GM19043 (cell line): ENCODE measurements around the gene MED10.

ENCODE experiments used
- ATAC-seq: cut with Tn5 transposase; IDR thresholded peaks from one replicate; pipeline ENCODE4 v1.9.1; 2021; ENCODE audit warnings: low read depth; ENCODE audit not compliant: unreplicated experiment

MED10 gene

DNA sequence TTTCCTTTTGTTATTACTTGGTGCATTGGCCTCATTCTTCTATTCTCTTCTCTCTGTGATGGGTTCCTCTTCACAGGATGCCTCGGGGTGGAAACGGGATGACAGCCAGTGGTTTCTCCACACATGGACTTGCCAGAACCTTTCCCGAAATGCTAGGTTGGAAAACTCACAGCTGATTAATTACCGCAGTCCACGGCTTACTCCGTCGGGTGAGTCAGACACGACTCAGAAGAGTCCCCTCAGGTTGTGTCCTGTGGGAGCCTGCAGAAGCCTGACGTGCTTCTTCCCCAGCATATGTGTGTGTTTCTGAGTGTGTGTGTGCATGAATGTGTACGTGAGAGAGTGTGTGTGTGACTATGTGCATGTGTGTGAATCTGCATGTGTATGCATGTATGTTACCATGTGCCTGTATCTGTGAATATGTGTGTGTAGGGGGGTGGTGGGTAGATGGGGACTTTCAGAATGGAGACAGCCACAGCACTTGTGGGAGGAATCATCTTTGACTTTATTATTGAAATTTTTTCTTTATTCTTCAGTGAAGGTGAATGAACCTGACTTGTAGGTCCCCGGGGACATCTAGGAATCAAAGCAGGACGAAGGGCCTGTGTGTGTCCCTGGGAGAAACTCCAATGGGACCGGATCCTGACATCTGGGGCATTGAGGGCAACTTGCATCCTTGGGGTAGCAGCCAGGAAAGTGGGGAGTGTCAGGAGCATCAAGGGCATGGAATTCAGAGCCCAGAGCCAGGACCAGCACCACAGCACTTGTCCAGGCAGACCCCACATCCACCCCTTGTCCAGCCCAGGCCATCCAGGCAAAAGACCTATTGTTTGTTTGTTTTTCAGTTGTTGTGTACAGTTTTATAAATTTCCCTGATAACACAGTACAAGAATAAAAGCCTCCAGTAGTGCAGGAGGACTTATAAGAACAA is 21.9 kb upstream of the MED10 start:
- ATAC-seq: no peak

GRCh38 chr5:6398570-6399230 is 20.4 kb upstream of the MED10 start:
- no peak for ATAC-seq

- ATAC-seq: no peak
Measured at GRCh38 chr5:6397536-6398269, 19.4 kb upstream of the MED10 start.

DNA sequence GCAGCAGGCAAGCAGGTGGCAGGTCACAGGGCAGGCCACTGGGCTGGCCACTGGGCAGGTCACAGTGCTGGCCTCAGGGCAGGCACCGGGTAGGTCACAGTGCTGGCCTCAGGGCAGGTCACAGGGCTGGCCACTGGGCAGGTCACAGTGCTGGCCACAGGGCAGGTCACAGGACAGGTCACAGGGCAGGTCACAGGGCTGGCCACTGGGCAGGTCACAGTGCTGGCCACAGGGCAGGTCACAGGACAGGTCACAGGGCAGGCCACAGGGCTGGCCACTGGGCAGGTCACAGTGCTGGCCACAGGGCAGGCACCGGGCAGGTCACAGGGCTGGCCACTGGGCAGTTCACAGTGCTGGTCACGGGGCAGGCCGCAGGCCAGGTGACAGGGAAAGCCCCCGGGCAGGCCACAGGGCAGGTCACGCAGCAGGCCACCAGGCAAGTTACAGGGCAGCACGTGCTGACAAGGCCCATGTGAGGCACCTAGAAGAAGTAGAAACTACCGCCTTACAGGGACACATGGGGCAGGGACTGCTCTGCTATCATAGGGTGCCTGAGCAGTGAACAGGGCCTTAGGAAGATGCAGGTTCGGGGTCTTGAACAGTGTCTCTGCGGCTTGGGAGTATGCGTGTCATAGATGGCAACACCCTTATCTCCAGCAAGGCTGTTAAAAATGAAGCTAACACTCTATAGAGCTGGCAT is 18.6 kb upstream of the MED10 start:
- no peak for ATAC-seq

GRCh38 chr5:6396043-6396442 is 17.7 kb upstream of the MED10 start:
- ATAC-seq: no peak

DNA sequence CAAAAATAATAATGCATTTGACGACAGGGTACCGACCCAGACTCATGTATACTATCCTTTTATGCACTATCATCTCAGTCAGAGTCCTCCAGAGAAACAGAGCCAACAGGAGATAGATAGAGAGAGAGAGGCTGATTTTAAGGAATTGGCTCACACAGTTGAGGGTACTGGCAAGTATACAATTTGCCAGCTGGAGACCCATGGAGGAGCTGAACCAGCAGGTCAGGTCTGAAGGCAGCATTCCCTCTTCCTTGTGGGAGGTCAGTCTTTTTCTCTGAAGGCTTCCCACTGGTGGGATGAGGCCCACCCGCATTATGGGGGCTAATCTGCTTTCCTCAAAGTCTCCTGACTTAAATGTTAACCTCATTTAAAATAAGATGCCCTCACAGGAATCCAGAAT is 17.3 kb upstream of the MED10 start:
- no peak for ATAC-seq

GRCh38 chr5:6395102-6395445 is 16.7 kb upstream of the MED10 start:
- no peak for ATAC-seq

- no peak for ATAC-seq
Measured at GRCh38 chr5:6394429-6395101, 16.2 kb upstream of the MED10 start.

GRCh38 chr5:6393596-6394194 is 15.3 kb upstream of the MED10 start:
- ATAC-seq: no peak

DNA sequence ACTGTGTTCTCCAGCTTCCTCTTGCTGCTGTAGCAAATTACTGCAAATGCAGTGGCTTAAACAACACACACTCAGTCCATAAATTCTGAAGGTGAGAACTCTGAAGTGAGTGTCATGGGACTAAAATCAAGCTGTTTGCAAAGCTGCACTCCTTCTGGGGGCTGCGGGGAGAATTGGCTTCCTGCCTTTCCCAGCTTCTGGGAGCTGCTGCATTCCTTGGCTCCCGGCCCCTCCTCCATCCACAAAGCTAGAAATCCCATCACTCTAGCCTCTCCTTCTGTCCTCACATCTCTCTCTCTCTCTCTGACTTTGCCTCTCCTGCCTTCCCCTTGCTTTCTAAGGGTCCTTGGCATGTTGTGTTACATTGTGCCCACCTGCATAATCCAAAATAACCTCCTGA is 14.2 kb upstream of the MED10 start:
- no peak for ATAC-seq

DNA sequence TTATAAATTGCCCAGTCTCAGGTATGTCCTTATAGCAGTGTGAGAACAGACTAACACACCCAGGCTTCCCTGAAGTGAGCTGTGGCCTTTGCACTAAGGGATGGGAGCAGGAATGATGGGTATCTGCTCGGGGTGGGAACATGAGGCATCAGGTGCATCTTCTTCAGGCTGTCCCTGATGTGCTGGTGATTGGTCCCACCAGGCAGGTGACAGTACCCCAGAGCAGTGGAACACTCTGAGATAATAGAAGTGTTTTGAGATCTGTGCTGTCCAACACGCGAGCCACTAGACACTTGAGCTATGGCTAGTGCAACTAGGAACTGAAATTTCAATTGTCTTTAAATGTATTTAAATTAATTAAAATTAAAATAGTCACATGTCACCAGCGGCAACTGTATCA is 12.8 kb upstream of the MED10 start:
- no peak for ATAC-seq

DNA sequence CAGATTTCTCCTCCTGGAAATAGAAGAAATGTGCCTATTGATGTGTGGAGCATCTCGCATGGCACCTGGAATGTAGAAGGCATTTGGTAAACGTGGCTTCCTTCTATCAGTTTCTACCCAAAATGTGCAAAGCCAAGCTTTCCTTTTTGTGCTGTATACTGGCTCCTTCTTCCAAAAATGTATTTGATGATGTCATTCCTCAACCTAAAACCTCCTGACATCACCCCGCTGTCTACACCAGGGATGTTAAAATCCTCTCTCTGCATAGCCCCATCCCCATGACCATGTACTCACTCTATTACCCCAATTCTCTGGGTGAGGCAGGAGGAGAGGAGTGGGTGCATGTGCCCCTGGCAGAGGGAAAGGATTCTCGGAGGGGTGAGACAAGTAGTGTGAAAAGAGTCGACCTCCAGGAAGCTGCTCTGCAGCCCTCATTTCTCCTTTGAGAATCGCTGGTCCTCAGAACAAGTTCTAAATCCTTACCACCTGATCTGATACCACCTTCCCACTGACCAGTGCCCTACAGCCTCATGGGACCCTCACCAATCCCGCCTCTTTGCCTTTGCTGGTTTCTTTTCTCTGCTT is 11.7 kb upstream of the MED10 start:
- ATAC-seq: no peak

GRCh38 chr5:6389397-6389796 is 11.1 kb upstream of the MED10 start:
- ATAC-seq: no peak

- ATAC-seq: no peak
Measured at GRCh38 chr5:6387970-6388369, 9.6 kb upstream of the MED10 start.

DNA sequence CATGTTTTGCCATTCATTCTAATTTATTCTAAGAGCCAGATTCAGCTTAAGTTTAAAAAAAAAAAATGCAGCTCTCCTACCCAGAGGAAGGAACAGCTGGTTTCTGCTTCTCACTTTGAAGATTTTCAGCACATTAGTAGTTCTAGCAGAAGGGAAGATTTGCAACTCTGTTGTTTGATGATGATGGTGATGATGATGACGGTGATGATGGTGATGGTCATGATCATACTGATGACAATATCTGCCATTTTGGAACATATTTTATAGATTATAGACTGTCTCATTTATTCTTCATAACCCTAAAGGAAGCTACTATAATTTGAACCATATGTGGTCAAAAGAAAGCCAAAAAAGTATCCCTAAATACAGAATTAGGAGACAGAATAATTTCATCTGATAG is 7.9 kb upstream of the MED10 start:
- ATAC-seq: no peak

GRCh38 chr5:6384856-6385255 is 6.5 kb upstream of the MED10 start:
- no peak for ATAC-seq

DNA sequence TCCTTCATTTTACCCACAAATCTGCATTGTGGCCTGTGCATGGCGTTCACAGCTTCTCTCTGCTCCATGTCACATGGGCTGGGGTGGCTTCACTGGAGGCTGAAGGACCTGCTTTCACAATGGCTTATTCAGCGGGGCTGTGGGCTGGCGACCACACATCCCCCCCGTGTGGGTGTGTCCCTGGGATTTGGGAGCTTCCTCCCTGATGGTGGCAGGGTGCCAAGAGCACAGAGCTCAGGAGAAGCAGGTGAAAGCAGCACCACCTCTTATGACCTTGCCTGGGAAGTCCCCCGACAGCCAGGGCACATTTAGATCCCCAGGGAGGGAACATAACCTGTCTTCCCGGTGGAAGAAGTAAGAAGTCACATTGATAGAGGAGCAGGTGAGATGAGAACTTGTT is 5.0 kb upstream of the MED10 start:
- ATAC-seq: no peak

DNA sequence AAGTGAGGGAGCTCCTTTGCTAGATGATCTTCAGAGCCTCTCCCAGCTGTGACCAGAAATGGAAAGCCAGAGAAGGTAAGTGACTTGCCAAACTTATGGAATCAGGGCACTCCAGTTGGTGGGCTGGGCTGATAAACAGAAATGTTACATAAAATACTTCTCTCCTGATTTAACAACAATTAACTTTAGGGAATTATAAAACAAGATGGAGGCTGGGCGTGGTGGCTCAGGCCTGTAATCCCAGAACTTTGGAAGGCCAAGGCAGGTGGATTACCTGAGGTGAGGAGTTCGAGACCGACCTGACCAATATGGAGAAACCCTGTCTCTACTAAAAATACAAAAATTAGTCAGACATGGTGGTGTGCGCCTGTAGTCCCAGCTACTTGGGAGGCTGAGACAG is 899 bp upstream of the MED10 start:
- ATAC-seq: no peak

DNA sequence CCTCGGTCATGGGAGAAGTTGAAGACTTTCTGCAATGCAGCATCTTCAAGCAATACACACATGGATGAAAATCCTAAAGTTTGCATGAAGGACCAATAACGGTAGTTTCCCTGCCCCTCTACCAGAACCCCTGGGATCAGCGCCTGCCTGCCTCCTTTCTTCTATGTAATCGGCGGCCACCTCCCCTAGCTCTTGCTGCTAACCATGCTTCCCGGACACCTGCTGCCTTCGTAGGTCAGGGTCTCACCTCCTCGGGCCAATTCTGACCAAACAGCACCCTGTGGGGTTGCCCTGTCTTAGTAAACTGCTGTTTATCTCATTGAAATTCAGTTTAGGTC is 388 bp upstream of the MED10 start:
- peak; percentile 22 for ATAC-seq

DNA sequence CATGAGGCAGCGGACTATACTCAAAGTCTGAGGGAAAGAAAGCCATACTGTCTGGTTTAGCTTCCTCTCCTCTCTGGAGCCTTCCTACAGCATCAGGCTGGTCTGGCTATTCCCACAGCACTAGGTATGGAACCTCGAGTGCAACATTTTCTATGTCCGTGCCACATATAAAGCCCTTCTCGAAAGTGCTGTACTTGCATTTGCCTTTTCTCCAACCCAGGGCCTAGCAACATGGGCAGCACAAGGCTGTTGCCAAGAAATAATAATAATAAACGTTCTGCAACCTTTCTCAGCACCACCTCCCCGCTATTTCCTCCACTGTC is 804 bp downstream of the MED10 start:
- no peak for ATAC-seq
